Measurements from ENCODE around the gene EPHA5.
"Not testable (repeated sequence)": the region's sequence is repeated elsewhere in the genome, so short reads cannot be mapped to it uniquely, and the experiment has no call there.

The EPHA5 gene

GRCh38 chr4:65337371-65337770 is 332.9 kb downstream of the EPHA5 start:
- no peak for DNase-seq (ENCODE audit: insufficient read length, low spot score)
- FAIRE-seq: no peak
- TF ChIP-seq CTCF (IDR thresholded peaks at IDR 0.05; ENCODE audit: insufficient read depth, missing control alignments): no peak

- no peak for TF ChIP-seq CTCF (IDR thresholded peaks at IDR 0.05; ENCODE audit: insufficient read depth, missing control alignments)
Measured at GRCh38 chr4:65336465-65336864, 333.8 kb downstream of the EPHA5 start.

DNA sequence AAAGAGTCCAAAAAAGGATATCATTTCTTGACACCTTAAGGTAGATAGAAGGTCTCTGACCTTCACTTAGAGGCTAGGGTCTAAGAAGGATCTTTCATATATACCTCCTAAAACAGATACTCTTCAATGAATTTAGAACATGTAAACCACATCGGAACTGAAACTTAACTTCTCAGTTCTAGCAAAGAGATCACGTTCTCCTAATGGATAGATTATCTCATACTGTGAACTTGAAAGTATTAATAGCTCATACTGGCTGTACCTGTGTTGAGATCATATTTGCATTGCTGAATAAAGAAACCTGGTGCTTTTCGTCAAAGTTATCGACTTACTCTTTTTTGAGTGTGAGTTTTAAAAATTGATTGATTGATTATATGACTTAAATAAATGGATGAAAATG is 353.8 kb downstream of the EPHA5 start:
- FAIRE-seq: no peak
- no peak for TF ChIP-seq CTCF (IDR thresholded peaks at IDR 0.05; ENCODE audit: insufficient read depth, missing control alignments)
- DNase-seq (ENCODE audit: insufficient read length, low spot score): no peak

More at GRCh38 chr4:65336465-65336864, 333.8 kb downstream of the EPHA5 start:
- no peak for FAIRE-seq
- DNase-seq (ENCODE audit: insufficient read length, low spot score): no peak

DNA sequence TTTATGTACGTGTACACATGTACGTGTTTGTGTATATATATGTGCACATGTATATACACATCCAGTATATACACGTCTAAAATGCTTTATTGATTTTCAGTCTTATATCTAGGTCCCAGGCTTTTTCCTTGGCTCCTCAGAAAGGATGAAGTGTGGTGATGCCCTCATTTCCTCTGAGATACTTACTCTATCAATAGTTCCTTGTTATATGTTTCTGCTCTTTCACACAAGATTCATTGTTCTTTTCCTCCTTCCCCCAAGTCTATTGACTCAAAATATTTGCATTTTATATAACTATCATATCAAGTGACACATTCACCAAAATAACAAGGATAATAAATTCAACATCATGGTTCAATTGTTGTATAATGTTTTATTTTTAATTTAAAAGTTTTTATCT is 359.2 kb downstream of the EPHA5 start:
- FAIRE-seq (no peak), DNase-seq (ENCODE audit: insufficient read length, low spot score) (no peak)
- TF ChIP-seq CTCF (IDR thresholded peaks at IDR 0.05; ENCODE audit: insufficient read depth, missing control alignments): no peak

- no peak for DNase-seq (ENCODE audit: insufficient read length, low spot score)
- TF ChIP-seq CTCF (IDR thresholded peaks at IDR 0.05; ENCODE audit: insufficient read depth, missing control alignments): no peak
- no peak for FAIRE-seq
Measured at GRCh38 chr4:65310586-65310985, 359.7 kb downstream of the EPHA5 start.

DNA sequence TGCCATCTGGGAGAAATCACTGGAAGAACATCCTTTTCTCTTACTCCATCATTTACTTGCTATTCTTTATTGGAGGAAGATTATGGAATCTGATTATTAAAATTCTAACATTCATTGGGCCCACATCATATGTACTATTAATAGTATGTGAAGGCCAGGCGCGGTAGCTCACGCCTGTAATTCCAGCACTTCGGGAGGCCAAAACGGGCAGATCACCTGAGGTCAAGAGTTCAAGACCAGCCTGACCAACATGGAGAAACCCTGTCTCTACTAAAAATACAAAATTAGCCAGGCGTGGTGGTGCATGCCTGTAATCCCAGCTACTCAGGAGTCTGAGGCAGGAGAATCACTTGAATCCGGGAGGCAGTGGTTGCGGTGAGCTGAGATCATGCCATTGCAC is 361.7 kb downstream of the EPHA5 start:
- FAIRE-seq; DNase-seq (ENCODE audit: insufficient read length, low spot score): not testable (repeated sequence)

- no peak for TF ChIP-seq CTCF (IDR thresholded peaks at IDR 0.05; ENCODE audit: insufficient read depth, missing control alignments)
- no peak for FAIRE-seq
- no peak for DNase-seq (ENCODE audit: insufficient read length, low spot score)
Measured at GRCh38 chr4:65302145-65302544, 368.1 kb downstream of the EPHA5 start.

DNA sequence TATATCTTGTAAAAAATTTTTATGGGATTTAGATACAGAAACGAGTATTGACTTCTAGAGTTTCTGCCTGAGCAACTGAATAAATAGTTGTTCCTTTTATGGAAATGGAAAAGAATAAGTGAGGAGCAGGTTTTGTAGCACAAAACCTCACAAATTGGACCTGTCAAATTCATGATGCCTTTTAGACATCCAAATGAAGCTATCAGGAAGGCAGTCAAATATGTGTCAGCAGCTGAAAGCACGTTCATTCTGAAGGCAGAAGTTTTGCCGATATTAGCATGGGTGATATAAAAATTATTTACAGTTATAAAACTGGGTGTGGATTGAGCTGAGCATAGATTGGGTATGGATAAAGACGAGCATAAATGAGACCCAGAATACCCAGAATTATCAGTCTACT is 374.0 kb downstream of the EPHA5 start:
- no peak for TF ChIP-seq CTCF (IDR thresholded peaks at IDR 0.05; ENCODE audit: insufficient read depth, missing control alignments)
- FAIRE-seq: no peak
- DNase-seq (ENCODE audit: insufficient read length, low spot score): no peak
